HepG2 (cell line): ENCODE measurements around the gene RUVBL2. TPM values are rescaled to one million over a fixed set of nuclear protein-coding genes. Genes with fewer than 3 reads are reported as not detected.

ENCODE experiments used
- CBFB ChIP-seq: sonication (generic); formaldehyde crosslinking; IDR thresholded peaks from 2 replicates; pipeline ENCODE4 v1.4.0; 2020; ENCODE audit warnings: missing genetic modification reagents
- CENPX ChIP-seq: sonication (generic); formaldehyde crosslinking; IDR thresholded peaks from 2 replicates; pipeline ENCODE4 v1.9.0; 2021; ENCODE audit warnings: mild to moderate bottlenecking, missing genetic modification reagents, moderate library complexity
- FOXA3 ChIP-seq: IDR thresholded peaks from 2 replicates; pipeline ENCODE4 v1.6.1; 2016; ENCODE audit warnings: missing genetic modification reagents, missing compliant biosample characterization
- HNF1A ChIP-seq, 2 experiments: sonication (generic) in 1 of 2; formaldehyde crosslinking in 1 of 2; IDR thresholded peaks; 2 replicates each; pipeline versions ENCODE4 v1.4.0 to v1.6.1; 2016 to 2020; ENCODE audit warnings: borderline replicate concordance in 1 of 2, low read depth in 1 of 2, mild to moderate bottlenecking in 1 of 2, missing genetic modification reagents in 1 of 2
- MAF1 ChIP-seq: sonication (generic); formaldehyde crosslinking; IDR thresholded peaks from 2 replicates; pipeline ENCODE4 v1.5.0; 2020; ENCODE audit warnings: missing genetic modification reagents, borderline replicate concordance
- MNT ChIP-seq: fragments of 450-650 bp; IDR thresholded peaks from 2 replicates; pipeline ENCODE4 v1.6.1; 2016
- MZF1 ChIP-seq: sonication (generic); formaldehyde crosslinking; IDR thresholded peaks from 2 replicates; pipeline ENCODE4 v1.8.1; 2023; ENCODE audit warnings: mild to moderate bottlenecking, missing genetic modification reagents, borderline replicate concordance
- NR2F2 ChIP-seq: IDR thresholded peaks from 2 replicates; pipeline ENCODE4 v1.6.1; 2012; ENCODE audit warnings: low read depth, inconsistent platforms, borderline replicate concordance
- PBX3 ChIP-seq: sonication (generic); formaldehyde crosslinking; IDR thresholded peaks from 2 replicates; pipeline ENCODE4 v1.8.1; 2023; ENCODE audit warnings: missing genetic modification reagents, inconsistent platforms, borderline replicate concordance
- PRMT3 ChIP-seq: sonication (generic); formaldehyde crosslinking; IDR thresholded peaks from 2 replicates; pipeline ENCODE4 v1.8.1; 2022; ENCODE audit warnings: low read depth, mild to moderate bottlenecking, moderate library complexity, missing genetic modification reagents, borderline replicate concordance
- RXRB ChIP-seq: IDR thresholded peaks from 2 replicates; pipeline ENCODE4 v1.6.1; 2016; ENCODE audit warnings: borderline replicate concordance, missing genetic modification reagents, missing compliant biosample characterization
- SATB2 ChIP-seq: sonication (generic); formaldehyde crosslinking; IDR thresholded peaks from 2 replicates; pipeline ENCODE4 v1.5.0; 2020; ENCODE audit warnings: missing genetic modification reagents
- SIX4 ChIP-seq: sonication (generic); formaldehyde crosslinking; IDR thresholded peaks from 2 replicates; pipeline ENCODE4 v1.4.0; 2020; ENCODE audit warnings: missing genetic modification reagents
- STAG1 ChIP-seq: sonication (generic); formaldehyde crosslinking; IDR thresholded peaks from 2 replicates; pipeline ENCODE4 v1.4.0; 2020; ENCODE audit warnings: missing genetic modification reagents
- SUZ12 ChIP-seq: fragments of 150-350 bp; IDR thresholded peaks from 2 replicates; pipeline ENCODE4 v1.6.1; 2014; ENCODE audit warnings: low read depth, low read length
- TBX3 ChIP-seq: fragments of 450-650 bp; IDR thresholded peaks from 2 replicates; pipeline ENCODE4 v1.6.1; 2017; ENCODE audit warnings: antibody characterized with exemption, mild to moderate bottlenecking, inconsistent platforms, borderline replicate concordance
- THAP11 ChIP-seq: IDR thresholded peaks from 2 replicates; pipeline ENCODE4 v1.6.1; 2016; ENCODE audit warnings: missing biosample characterization, missing genetic modification reagents
- U2AF1 ChIP-seq: fragments of 200-400 bp; formaldehyde crosslinking; optimal IDR thresholded peaks from 2 replicates; pipeline ENCODE3; 2017; ENCODE audit warnings: mild to moderate bottlenecking, low read depth, low read length
- ZNF138 ChIP-seq: sonication (generic); formaldehyde crosslinking; IDR thresholded peaks from 2 replicates; pipeline ENCODE4 v1.5.0; 2020; ENCODE audit warnings: mild to moderate bottlenecking, low read depth, missing genetic modification reagents
- ZNF354B ChIP-seq: sonication (generic); formaldehyde crosslinking; IDR thresholded peaks from 2 replicates; pipeline ENCODE4 v1.8.0; 2022; ENCODE audit warnings: mild to moderate bottlenecking, missing genetic modification reagents
- ZNF430 ChIP-seq: sonication (generic); formaldehyde crosslinking; IDR thresholded peaks from 2 replicates; pipeline ENCODE4 v1.9.0; 2021; ENCODE audit warnings: mild to moderate bottlenecking, missing genetic modification reagents
- ZNF776 ChIP-seq: sonication (generic); formaldehyde crosslinking; IDR thresholded peaks from 2 replicates; pipeline ENCODE4 v1.4.0; 2020; ENCODE audit warnings: mild to moderate bottlenecking, missing genetic modification reagents
- ZNF781 ChIP-seq: sonication (generic); formaldehyde crosslinking; IDR thresholded peaks from 2 replicates; pipeline ENCODE4 v1.5.1; 2020; ENCODE audit warnings: borderline replicate concordance, mild to moderate bottlenecking, missing genetic modification reagents; ENCODE audit errors: not compliant biosample characterization
- polyA plus RNA-seq, 8 experiments: library from polyadenylated mRNA; depleted of rRNA in 3 of 8; stranded (reverse) in 7 of 8; unstranded in 1 of 8; fragments of >200 nt; fragmentation: Illumina TruSeq in 4 of 8; extraction: Trizol in 4 of 8; gene quantifications; 2 replicates each; pipeline versions ENCODE4 v1.2.1 to v1.2.3, GENCODE V29; 2011 to 2016; ENCODE audit warnings: low read depth in 4 of 8, missing spikeins in 1 of 8, mixed read lengths in 1 of 8; ENCODE audit not compliant: insufficient read depth in 1 of 8
- total RNA-seq, 5 experiments: library from RNA; depleted of rRNA; stranded (reverse); fragments of >200 nt; fragmentation: Illumina TruSeq; extraction: Trizol; gene quantifications; 2 replicates each; pipeline ENCODE4 v1.2.3, GENCODE V29; 2016; ENCODE audit warnings: low read depth in 1 of 5

RUVBL2 gene
- total and polyA plus RNA-seq, 2 of the 13 experiments (the other 11 are each of a cell fraction or from before 2014, with no cell fraction given), result 120 to 122 TPM

- TF ChIP-seq ZNF776 (CRISPR knock-in tag) (no peak; the same call in 1 of the 2 replicates), STAG1 (CRISPR knock-in tag) (peak; percentile 38), MZF1 (CRISPR knock-in tag) (peak; percentile 69; the same call in 1 of the 2 replicates), THAP11 (CRISPR knock-in tag) (peak; percentile 36; the same call in 1 of the 2 replicates), SUZ12 (no peak), PBX3 (CRISPR knock-in tag) (peak; percentile 90; the same call in 1 of the 2 replicates), RXRB (peak; percentile 60; the same call in 1 of the 2 replicates), U2AF1 (peak; percentile 77), FOXA3 (peak; percentile 62; the same call in 1 of the 2 replicates), ZNF138 (CRISPR knock-in tag) (no peak; the same call in none of the 2 replicates), SIX4 (peak; percentile 13; the same call in 1 of the 2 replicates), MNT (peak; percentile 29; the same call in 1 of the 2 replicates), NR2F2 (peak; percentile 53; the same call in 1 of the 2 replicates), ZNF354B (0 out of 2 replicates have a peak, but pooled peaks have one; percentile 8), CBFB (CRISPR knock-in tag) (peak; percentile 87), PRMT3 (peak; percentile 90), ZNF781 (CRISPR knock-in tag) (peak; percentile 80), ZNF430 (CRISPR knock-in tag) (peak; percentile 44; the same call in 1 of the 2 replicates), HNF1A (IDR thresholded peaks at IDR 0.05; ENCODE audit: low read depth) (0 out of 2 replicates have a peak, but pooled peaks have one; percentile 11), HNF1A (CRISPR knock-in tag; IDR thresholded peaks at IDR 0.05; ENCODE audit: borderline replicate concordance) (peak; percentile 71; the same call in 1 of the 2 replicates), MAF1 (CRISPR knock-in tag) (peak; percentile 96), SATB2 (CRISPR knock-in tag) (peak; percentile 88; the same call in 1 of the 2 replicates), CENPX (CRISPR knock-in tag) (no peak), TBX3 (no peak)
These were observed 28.5 kb upstream of the RUVBL2 start, which contains the start of gene FTL (continued) for GRCh38 chr19:48965040-48965805.
